HEK293 (cell line): ENCODE measurements around the gene STIM1.

Experiments used
- CTCF ChIA-PET: fragments of 350-600 bp; formaldehyde crosslinking; extraction: SDS; loops from one replicate; lab custom pipeline; 2021; ENCODE audit warnings: antibody characterized with exemption; lab: Yijun Ruan, JAX
- POLR2A ChIA-PET: fragments of 300-600 bp; formaldehyde crosslinking; extraction: SDS; loops from one replicate; lab custom pipeline; 2020; ENCODE audit warnings: antibody characterized with exemption, inconsistent platforms; lab: Yijun Ruan, JAX
- H3K27ac ChIP-seq: fragments of 200-500 bp; sonication (Bioruptor generic); 2 replicates; pipeline ENCODE4 v1.5.1; 2014; ENCODE audit warnings: low read depth, low read length, control low read depth, inconsistent platforms; ENCODE audit errors: extremely low read depth
- H3K36me3 ChIP-seq, 2 experiments: fragments of 200-500 bp in 1 of 2; sonication (Bioruptor generic) in 1 of 2; 1 replicate in 1 of 2; 2 replicates in 1 of 2; pipeline ENCODE4 v1.5.1; 2014 to 2017; ENCODE audit warnings: inconsistent platforms in 2 of 2, low read length in 2 of 2; ENCODE audit not compliant: control insufficient read depth in 2 of 2, insufficient read depth in 1 of 2
- H3K4me1 ChIP-seq: fragments of 200-500 bp; sonication (Bioruptor generic); 2 replicates; pipeline ENCODE4 v1.5.1; 2014; ENCODE audit warnings: mild to moderate bottlenecking, low read length, inconsistent platforms; ENCODE audit not compliant: control insufficient read depth, insufficient read depth
- H3K4me3 ChIP-seq: 2 replicates; pipeline ENCODE4 v1.5.1; 2011; ENCODE audit warnings: low read depth, mild to moderate bottlenecking, control low read depth, low read length, moderate library complexity
- H3K9me3 ChIP-seq: fragments of 200-500 bp; sonication (Bioruptor generic); 2 replicates; pipeline ENCODE4 v1.5.1; 2014; ENCODE audit warnings: low read depth, low read length, inconsistent platforms; ENCODE audit not compliant: control insufficient read depth, insufficient read depth
- GLIS2 ChIP-seq: fragments of 450-650 bp; formaldehyde crosslinking; IDR thresholded peaks from 2 replicates; pipeline ENCODE4 v1.5.1; 2016; ENCODE audit warnings: missing biosample characterization, missing genetic modification characterization
- IKZF3 ChIP-seq: fragments of 450-650 bp; IDR thresholded peaks from 2 replicates; pipeline ENCODE4 v1.5.0; 2018; ENCODE audit warnings: missing biosample characterization, mild to moderate bottlenecking, missing genetic modification characterization, moderate library complexity
- SCRT2 ChIP-seq: fragments of 450-650 bp; formaldehyde crosslinking; IDR thresholded peaks from 2 replicates; pipeline ENCODE4 v1.5.1; 2016; ENCODE audit warnings: missing biosample characterization, missing genetic modification characterization
- SP7 ChIP-seq: fragments of 450-650 bp; formaldehyde crosslinking; IDR thresholded peaks from 2 replicates; pipeline ENCODE4 v1.5.1; 2016; ENCODE audit warnings: missing biosample characterization, missing genetic modification characterization
- ZNF146 ChIP-seq: fragments of 450-650 bp; formaldehyde crosslinking; IDR thresholded peaks from 2 replicates; pipeline ENCODE4 v1.5.1; 2016; ENCODE audit warnings: missing biosample characterization, missing genetic modification characterization
- ZNF280C ChIP-seq: fragments of 450-650 bp; formaldehyde crosslinking; IDR thresholded peaks from 2 replicates; pipeline ENCODE4 v1.5.1; 2016; ENCODE audit warnings: missing biosample characterization, missing genetic modification characterization
- ZNF571 ChIP-seq: fragments of 450-650 bp; formaldehyde crosslinking; IDR thresholded peaks from 2 replicates; pipeline ENCODE4 v1.5.0; 2017; ENCODE audit warnings: missing biosample characterization, missing genetic modification characterization
- ZNF596 ChIP-seq: fragments of 450-650 bp; IDR thresholded peaks from 2 replicates; pipeline ENCODE4 v1.5.0; 2018; ENCODE audit warnings: missing biosample characterization, mild to moderate bottlenecking, missing genetic modification characterization, moderate library complexity
- ZNF621 ChIP-seq: fragments of 450-650 bp; formaldehyde crosslinking; IDR thresholded peaks from 2 replicates; pipeline ENCODE4 v1.5.1; 2017; ENCODE audit warnings: missing biosample characterization, missing genetic modification characterization
- ZNF677 ChIP-seq: fragments of 450-650 bp; IDR thresholded peaks from 2 replicates; pipeline ENCODE4 v1.5.0; 2018; ENCODE audit warnings: missing biosample characterization, mild to moderate bottlenecking, missing genetic modification characterization, moderate library complexity
- ZNF768 ChIP-seq: fragments of 450-650 bp; formaldehyde crosslinking; IDR thresholded peaks from 2 replicates; pipeline ENCODE4 v1.5.1; 2018; ENCODE audit warnings: missing biosample characterization, mild to moderate bottlenecking, missing genetic modification characterization
- ZSCAN5A ChIP-seq: fragments of 450-650 bp; formaldehyde crosslinking; IDR thresholded peaks from 2 replicates; pipeline ENCODE4 v1.5.1; 2016; ENCODE audit warnings: missing biosample characterization, missing genetic modification characterization
- TF ChIP-seq, protein P1 (sequence below): fragments of 450-650 bp; formaldehyde crosslinking; IDR thresholded peaks from 2 replicates; pipeline ENCODE4 v1.5.1; 2017; ENCODE audit warnings: missing biosample characterization, missing genetic modification characterization
- TF ChIP-seq, protein P2 (sequence below): fragments of 450-650 bp; formaldehyde crosslinking; IDR thresholded peaks from 2 replicates; pipeline ENCODE4 v1.5.1; 2017; ENCODE audit warnings: missing biosample characterization, missing genetic modification characterization

Gene STIM1

GRCh38 chr11:3878258-3878584, 22.8 kb downstream of the STIM1 start:
- no peaks in the 10 kb centered on the region; the same call in 1 of the 2 replicates for H3K4me1 ChIP-seq
- TF ChIP-seq ZNF621 (tag by site-specific recombination) (no peak), ZNF768 (tag by site-specific recombination) (no peak)

DNA sequence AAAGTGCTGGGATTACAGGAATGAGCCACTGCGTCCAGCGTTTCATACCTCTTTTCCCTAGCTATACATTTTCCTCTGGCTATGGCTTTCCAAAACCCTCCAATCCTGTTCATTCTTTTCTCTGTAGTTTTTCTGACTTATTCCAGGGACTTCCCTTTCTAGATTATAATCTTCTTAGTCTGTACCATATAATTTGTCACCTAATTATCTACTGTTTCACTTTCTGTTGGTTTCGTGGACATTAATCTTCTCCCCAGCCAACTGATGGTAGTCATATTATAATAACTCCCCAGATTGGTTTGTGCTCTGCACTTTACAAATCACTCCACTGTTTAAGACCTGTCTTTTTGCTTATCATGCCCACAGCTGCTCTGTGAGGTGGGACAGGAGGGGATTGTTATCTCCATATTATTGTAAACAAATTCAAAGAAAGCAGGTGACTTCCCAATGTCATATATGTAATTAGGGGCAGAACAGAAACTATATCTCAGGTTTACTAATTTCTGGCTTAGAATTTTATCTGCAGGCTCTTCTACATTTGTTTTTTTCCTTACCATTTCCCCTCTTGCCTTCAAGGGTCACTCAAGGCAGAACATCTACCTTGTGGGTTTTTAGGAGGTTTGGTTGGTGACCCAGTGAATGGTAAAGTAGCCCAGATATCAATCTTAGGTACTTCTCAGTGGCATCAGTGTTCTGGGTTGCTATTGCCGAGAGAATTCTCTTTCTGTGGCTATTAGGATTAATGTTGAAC, 23.9 kb downstream of the STIM1 start:
- no peak overlapping the region for H3K27ac ChIP-seq
- H3K4me3 ChIP-seq = no peak overlapping the region
- ChIA-PET POLR2A (interaction anchor here (1.3 kb wide), 1 partner anchor 24 kb away, joined by 4 read pairs; the partner anchor contains the start of gene STIM1), CTCF (interaction anchor here (0.7 to 13.3 kb wide), 4 partner anchors 20 to 194 kb away, joined by 3 to 95 read pairs (median 6); partner anchors contain the start of gene STIM1)
- no peaks in the 10 kb centered on the region for H3K36me3 ChIP-seq
- H3K4me1 ChIP-seq = no peaks in the 10 kb centered on the region; the same call in 1 of the 2 replicates
- H3K9me3 ChIP-seq = no peaks in the 10 kb centered on the region
- TF ChIP-seq ZNF146 (tag by site-specific recombination) = no peak
- no peak for TF ChIP-seq ZNF596 (tag by site-specific recombination)
- TF ChIP-seq IKZF3 (tag by site-specific recombination) = no peak
- TF ChIP-seq SP7 (tag by site-specific recombination) = peak; percentile 90

More at GRCh38 chr11:3878258-3878584, 22.8 kb downstream of the STIM1 start:
- no peak overlapping the region for H3K27ac ChIP-seq
- no peaks in the 10 kb centered on the region for H3K36me3 ChIP-seq
- no peaks in the 10 kb centered on the region for H3K9me3 ChIP-seq
- H3K4me3 ChIP-seq = no peak overlapping the region
- CTCF ChIA-PET = interaction anchor here (0.6 to 13.3 kb wide), 6 partner anchors 10 to 165 kb away, joined by 3 to 95 read pairs (median 4); partner anchors contain the start of gene STIM1
- POLR2A ChIA-PET = interaction anchor here (1.3 to 2.0 kb wide), 2 partner anchors 10 to 23 kb away, joined by 4 read pairs; partner anchors contain the start of gene STIM1

- POLR2A ChIA-PET = interaction anchor here (0.5 to 1.1 kb wide), 2 partner anchors 25 to 166 kb away, joined by 3 to 4 read pairs; partner anchors contain the start of gene STIM1
- Histone ChIP-seq H3K36me3 (no peaks in the 10 kb centered on the region), H3K9me3 (no peaks in the 10 kb centered on the region), H3K27ac (no peak overlapping the region), H3K4me1 (no peaks in the 10 kb centered on the region; the same call in 1 of the 2 replicates), H3K4me3 (no peak overlapping the region)
- no peak for TF ChIP-seq GLIS2 (tag by site-specific recombination)
- TF ChIP-seq, protein P1, sequence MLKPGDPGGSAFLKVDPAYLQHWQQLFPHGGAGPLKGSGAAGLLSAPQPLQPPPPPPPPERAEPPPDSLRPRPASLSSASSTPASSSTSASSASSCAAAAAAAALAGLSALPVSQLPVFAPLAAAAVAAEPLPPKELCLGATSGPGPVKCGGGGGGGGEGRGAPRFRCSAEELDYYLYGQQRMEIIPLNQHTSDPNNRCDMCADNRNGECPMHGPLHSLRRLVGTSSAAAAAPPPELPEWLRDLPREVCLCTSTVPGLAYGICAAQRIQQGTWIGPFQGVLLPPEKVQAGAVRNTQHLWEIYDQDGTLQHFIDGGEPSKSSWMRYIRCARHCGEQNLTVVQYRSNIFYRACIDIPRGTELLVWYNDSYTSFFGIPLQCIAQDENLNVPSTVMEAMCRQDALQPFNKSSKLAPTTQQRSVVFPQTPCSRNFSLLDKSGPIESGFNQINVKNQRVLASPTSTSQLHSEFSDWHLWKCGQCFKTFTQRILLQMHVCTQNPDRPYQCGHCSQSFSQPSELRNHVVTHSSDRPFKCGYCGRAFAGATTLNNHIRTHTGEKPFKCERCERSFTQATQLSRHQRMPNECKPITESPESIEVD (tag by site-specific recombination) = peak; percentile 32
- TF ChIP-seq, protein P2, sequence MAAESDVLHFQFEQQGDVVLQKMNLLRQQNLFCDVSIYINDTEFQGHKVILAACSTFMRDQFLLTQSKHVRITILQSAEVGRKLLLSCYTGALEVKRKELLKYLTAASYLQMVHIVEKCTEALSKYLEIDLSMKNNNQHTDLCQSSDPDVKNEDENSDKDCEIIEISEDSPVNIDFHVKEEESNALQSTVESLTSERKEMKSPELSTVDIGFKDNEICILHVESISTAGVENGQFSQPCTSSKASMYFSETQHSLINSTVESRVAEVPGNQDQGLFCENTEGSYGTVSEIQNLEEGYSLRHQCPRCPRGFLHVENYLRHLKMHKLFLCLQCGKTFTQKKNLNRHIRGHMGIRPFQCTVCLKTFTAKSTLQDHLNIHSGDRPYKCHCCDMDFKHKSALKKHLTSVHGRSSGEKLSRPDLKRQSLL (tag by site-specific recombination) = no peak
- CTCF ChIA-PET = interaction anchor here (0.9 to 1.5 kb wide), 2 partner anchors 39 to 193 kb away, joined by 5 to 6 read pairs; no protein-coding TSS in a partner anchor
Observed at GRCh38 chr11:3879967-3880542, 24.6 kb downstream of the STIM1 start.

- CTCF ChIA-PET = interaction anchor here (0.9 to 1.5 kb wide), 2 partner anchors 39 to 193 kb away, joined by 5 to 6 read pairs; no protein-coding TSS in a partner anchor
- Histone ChIP-seq H3K27ac (no peak overlapping the region), H3K9me3 (no peaks in the 10 kb centered on the region), H3K36me3 (no peaks in the 10 kb centered on the region), H3K4me1 (no peaks in the 10 kb centered on the region; the same call in 1 of the 2 replicates), H3K4me3 (no peak overlapping the region)
- POLR2A ChIA-PET = interaction anchor here (0.5 to 1.1 kb wide), 2 partner anchors 25 to 165 kb away, joined by 3 to 4 read pairs; partner anchors contain the start of gene STIM1
- TF ChIP-seq SCRT2 (tag by site-specific recombination) (no peak), ZSCAN5A (tag by site-specific recombination) (no peak), ZNF677 (tag by site-specific recombination) (no peak), ZNF571 (tag by site-specific recombination) (no peak), ZNF280C (tag by site-specific recombination) (no peak)
Observed at GRCh38 chr11:3880724-3881123, 25.3 kb downstream of the STIM1 start.
